ENCODE data around the gene TCERG1. TPM values are rescaled to one million over a fixed set of nuclear protein-coding genes. Genes with fewer than 3 reads are reported as not detected.

Gene TCERG1
- total RNA-seq, 1 experiment from 2014 or later = 112 TPM

DNA sequence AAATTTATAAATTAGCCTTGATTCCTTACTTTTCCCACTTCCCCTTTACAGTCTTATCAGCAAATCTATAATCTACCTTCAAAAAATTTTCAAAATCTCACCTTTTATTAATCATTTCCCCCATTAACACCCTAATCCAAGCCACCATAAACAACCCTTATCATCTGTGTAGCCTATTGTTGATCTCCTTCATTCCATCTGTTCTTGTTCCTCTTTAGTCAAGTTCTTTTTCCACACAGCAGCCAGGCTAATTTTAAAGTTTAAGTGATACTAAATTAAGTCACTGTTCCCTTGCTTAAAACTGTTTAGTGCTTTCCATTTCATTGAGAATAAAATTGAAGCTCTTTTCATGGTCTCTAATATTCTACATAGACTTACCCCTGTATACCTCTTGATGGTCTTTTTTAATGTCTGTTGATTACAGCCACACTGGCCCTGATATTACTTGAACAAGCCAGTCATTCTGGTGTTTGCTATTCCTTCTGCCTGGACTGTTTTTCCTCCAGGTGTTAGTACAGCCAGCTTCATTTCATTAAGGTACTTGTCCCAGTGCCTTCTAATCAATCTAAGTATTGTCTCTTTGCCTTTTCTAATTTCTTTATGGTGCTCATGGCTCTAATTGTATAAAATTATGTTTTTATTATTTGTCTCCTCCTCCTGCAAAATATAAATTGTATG lies 37.7 kb downstream of the TCERG1 start:
- H3K14ac ChIP-seq (ENCODE audit: insufficient read depth, low read length) = no peak overlapping the region
- no peak overlapping the region for H2BK20ac ChIP-seq (ENCODE audit: low read depth, low read length, poor library complexity, severe bottlenecking)
- Mint-ChIP-seq H3K27me3 (ENCODE audit: low read depth) (no peaks in the 10 kb centered on the region), H3K36me3 (ENCODE audit: insufficient read depth in 1 of 3, low read depth in 3 of 3) (peaks cover 30 to 78% (median 60%) of the 10 kb centered on the region in 3 experiments; a peak in 6 of 7 replicates), H3K27ac (no peak overlapping the region), H3K4me1 (no peaks in the 10 kb centered on the region), H3K4me3 (no peak overlapping the region), H3K9me3 (no peaks in the 10 kb centered on the region)
- H2AFZ ChIP-seq (ENCODE audit: low read length) = no peak overlapping the region
- no peaks in the 10 kb centered on the region for H3K79me2 ChIP-seq (ENCODE audit: insufficient read depth, low read length)
- no peak overlapping the region for H3K23ac ChIP-seq (ENCODE audit: insufficient read length, low read depth, low read length)
- no peak overlapping the region for H3K56ac ChIP-seq (ENCODE audit: insufficient read length, low read depth, low read length)
- H3T11ph ChIP-seq (ENCODE audit: low read length) = no peak overlapping the region
- H3K4me2 ChIP-seq (ENCODE audit: insufficient read depth, insufficient read length, low read length) = no peak overlapping the region
- H4K91ac ChIP-seq (ENCODE audit: insufficient read length, low read depth, low read length) = no peak overlapping the region
- no peak overlapping the region for H2AK5ac ChIP-seq (ENCODE audit: insufficient read length, low read length)
- H2BK120ac ChIP-seq (ENCODE audit: low read depth, low read length, poor library complexity, severe bottlenecking) = no peak overlapping the region
- TF ChIP-seq, protein P1, sequence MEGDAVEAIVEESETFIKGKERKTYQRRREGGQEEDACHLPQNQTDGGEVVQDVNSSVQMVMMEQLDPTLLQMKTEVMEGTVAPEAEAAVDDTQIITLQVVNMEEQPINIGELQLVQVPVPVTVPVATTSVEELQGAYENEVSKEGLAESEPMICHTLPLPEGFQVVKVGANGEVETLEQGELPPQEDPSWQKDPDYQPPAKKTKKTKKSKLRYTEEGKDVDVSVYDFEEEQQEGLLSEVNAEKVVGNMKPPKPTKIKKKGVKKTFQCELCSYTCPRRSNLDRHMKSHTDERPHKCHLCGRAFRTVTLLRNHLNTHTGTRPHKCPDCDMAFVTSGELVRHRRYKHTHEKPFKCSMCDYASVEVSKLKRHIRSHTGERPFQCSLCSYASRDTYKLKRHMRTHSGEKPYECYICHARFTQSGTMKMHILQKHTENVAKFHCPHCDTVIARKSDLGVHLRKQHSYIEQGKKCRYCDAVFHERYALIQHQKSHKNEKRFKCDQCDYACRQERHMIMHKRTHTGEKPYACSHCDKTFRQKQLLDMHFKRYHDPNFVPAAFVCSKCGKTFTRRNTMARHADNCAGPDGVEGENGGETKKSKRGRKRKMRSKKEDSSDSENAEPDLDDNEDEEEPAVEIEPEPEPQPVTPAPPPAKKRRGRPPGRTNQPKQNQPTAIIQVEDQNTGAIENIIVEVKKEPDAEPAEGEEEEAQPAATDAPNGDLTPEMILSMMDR (conservative IDR thresholded peaks at IDR 0.05) = no peak
- no peaks in the 10 kb centered on the region for H3K79me1 ChIP-seq (ENCODE audit: insufficient read depth, low read depth, low read length, poor library complexity, severe bottlenecking)
- H3K9me3 ChIP-seq (ENCODE audit: control insufficient read depth, low read depth, low read length) = no peaks in the 10 kb centered on the region
- no peak overlapping the region for H2BK5ac ChIP-seq (ENCODE audit: insufficient read length, low read length)
- H2BK12ac ChIP-seq (ENCODE audit: insufficient read length, low read depth, low read length) = no peak overlapping the region
- no peaks in the 10 kb centered on the region for H3K4me1 ChIP-seq (ENCODE audit: insufficient read depth, low read length)
- H4K8ac ChIP-seq (replicated peaks; ENCODE audit: insufficient read length, low read depth, low read length) = no peak overlapping the region
- no peak for DNase-seq
- H3K9ac ChIP-seq (ENCODE audit: extremely low read depth, insufficient read length, low read length) = no peak overlapping the region
- no peaks in the 10 kb centered on the region for H4K20me1 ChIP-seq (ENCODE audit: control insufficient read depth, insufficient read depth, insufficient read length)
- H3K4ac ChIP-seq (ENCODE audit: low read depth, low read length) = no peak overlapping the region
- no peak overlapping the region for H2BK15ac ChIP-seq (ENCODE audit: low read depth, low read length)
- H3K23me2 ChIP-seq (ENCODE audit: insufficient read length, low read depth, low read length, poor library complexity, severe bottlenecking) = no peaks in the 10 kb centered on the region
- H3K27me3 ChIP-seq (ENCODE audit: insufficient read depth, low read length) = no peaks in the 10 kb centered on the region
- no peak overlapping the region for H3K27ac ChIP-seq (ENCODE audit: insufficient read length, low read depth, low read length)
- no peak overlapping the region for H3K18ac ChIP-seq (ENCODE audit: insufficient read length, low read depth, low read length)
- H4K5ac ChIP-seq (ENCODE audit: insufficient read length, low read depth, low read length) = no peak overlapping the region
